ENCODE results near the gene ERP44. TPM values are rescaled to one million over a fixed set of nuclear protein-coding genes. Genes with fewer than 3 reads are reported as not detected.
"Not testable (repeated sequence)": the region's sequence is repeated elsewhere in the genome, so short reads cannot be mapped to it uniquely, and the experiment has no call there.

Gene ERP44
- polyA plus RNA-seq, 1 donor, result 17.5 TPM

- no peak for DNase-seq (ENCODE audit: low read depth)
These were observed 1.4 kb upstream of the ERP44 start for GRCh38 chr9:100100146-100100667.

- DNase-seq (ENCODE audit: low read depth), result no peak
These were observed 882 bp upstream of the ERP44 start for GRCh38 chr9:100099722-100100042.

- DNase-seq (ENCODE audit: low read depth), result no peak
These were observed 534 bp downstream of the ERP44 start for GRCh38 chr9:100098046-100098886.

- no peak for DNase-seq (ENCODE audit: low read depth)
These were observed 2.4 kb downstream of the ERP44 start for GRCh38 chr9:100096378-100096916.

GRCh38 chr9:100094411-100094810 lies 4.4 kb downstream of the ERP44 start:
- DNase-seq (ENCODE audit: low read depth), result not testable (repeated sequence)

- no peak for DNase-seq (ENCODE audit: low read depth)
These were observed 6.7 kb downstream of the ERP44 start for GRCh38 chr9:100092066-100092465.

- no peak for DNase-seq (ENCODE audit: low read depth)
These were observed 7.2 kb downstream of the ERP44 start for GRCh38 chr9:100091650-100092049.

GRCh38 chr9:100090880-100091279 lies 7.9 kb downstream of the ERP44 start:
- DNase-seq (ENCODE audit: low read depth), result no peak

GRCh38 chr9:100088202-100088601 lies 10.6 kb downstream of the ERP44 start:
- no peak for DNase-seq (ENCODE audit: low read depth)

GRCh38 chr9:100087218-100087617 lies 11.6 kb downstream of the ERP44 start:
- no peak for DNase-seq (ENCODE audit: low read depth)

GRCh38 chr9:100086097-100086635 lies 12.6 kb downstream of the ERP44 start:
- DNase-seq (ENCODE audit: low read depth), result no peak

- no peak for DNase-seq (ENCODE audit: low read depth)
These were observed 14.1 kb downstream of the ERP44 start for GRCh38 chr9:100084734-100085133.

- no peak for DNase-seq (ENCODE audit: low read depth)
These were observed 14.7 kb downstream of the ERP44 start for GRCh38 chr9:100084128-100084453.

GRCh38 chr9:100083448-100084127 lies 15.2 kb downstream of the ERP44 start:
- DNase-seq (ENCODE audit: low read depth), result no peak

- DNase-seq (ENCODE audit: low read depth), result no peak
These were observed 16.0 kb downstream of the ERP44 start for GRCh38 chr9:100082782-100083181.

GRCh38 chr9:100076256-100076655 lies 22.5 kb downstream of the ERP44 start:
- not testable (repeated sequence) for DNase-seq (ENCODE audit: low read depth)

GRCh38 chr9:100074989-100075388 lies 23.8 kb downstream of the ERP44 start:
- no peak for DNase-seq (ENCODE audit: low read depth)

- no peak for DNase-seq (ENCODE audit: low read depth)
These were observed 24.7 kb downstream of the ERP44 start for GRCh38 chr9:100074093-100074492.

GRCh38 chr9:100072805-100073204 lies 26.0 kb downstream of the ERP44 start:
- DNase-seq (ENCODE audit: low read depth), result no peak

GRCh38 chr9:100071271-100071670 lies 27.5 kb downstream of the ERP44 start:
- DNase-seq (ENCODE audit: low read depth), result peak; percentile 31

- no peak for DNase-seq (ENCODE audit: low read depth)
These were observed 28.4 kb downstream of the ERP44 start for GRCh38 chr9:100070104-100071041.
